Upper lobe of right lung (tissue), 1 donor: ENCODE data around the gene PCNX4. TPM values are rescaled to one million over a fixed set of nuclear protein-coding genes. Genes with fewer than 3 reads are reported as not detected.

Experiments used
- ATAC-seq: fragments of 200-7000 bp; cut with Tn5 transposase; one replicate; pipeline ENCODE4 v1.9.1; 2020; ENCODE audit warnings: mild to moderate bottlenecking, moderate library complexity
- DNase-seq: peaks from one replicate; pipeline ENCODE4 v3.0.0-alpha.2; 2020
- H3K27ac ChIP-seq: fragments of 200-600 bp; one replicate; pipeline ENCODE4 v1.8.0; 2022
- H3K27me3 ChIP-seq: fragments of 200-600 bp; one replicate; pipeline ENCODE4 v1.8.0; 2022; ENCODE audit warnings: mild to moderate bottlenecking
- H3K36me3 ChIP-seq: fragments of 200-600 bp; one replicate; pipeline ENCODE4 v1.8.0; 2022
- H3K4me1 ChIP-seq: fragments of 200-600 bp; one replicate; pipeline ENCODE4 v1.8.0; 2022
- H3K4me3 ChIP-seq: fragments of 200-600 bp; one replicate; pipeline ENCODE4 v1.8.0; 2022; ENCODE audit warnings: mild to moderate bottlenecking
- H3K9me3 ChIP-seq: fragments of 200-600 bp; one replicate; pipeline ENCODE4 v1.8.0; 2022
- CTCF ChIP-seq: fragments of 200-600 bp; IDR thresholded peaks from one replicate; pipeline ENCODE4 v1.8.0; 2022; ENCODE audit warnings: antibody characterized with exemption
- intact Hi-C: fragments of 100-400 bp; cut with DNase I; formaldehyde crosslinking; loops from one replicate; pipeline ENCODE4 v1.11.0; 2022
- total RNA-seq: library from RNA; stranded (reverse); fragmentation: NEBNext Ultra II Directional; extraction: Animal tissue kit (Norgen Biotek cat#: 25700); gene quantifications from one replicate; pipeline ENCODE4 v1.2.1, GENCODE V29; 2021
- donor health status: DM: no; HTN: yes; CAD: no; lungs with severe emphysema.

The PCNX4 gene
- total RNA-seq, 1 donor from 2014 or later = 39.9 TPM

GRCh38 chr14:60165547-60165876 lies 73.8 kb downstream of the PCNX4 start:
- intact Hi-C loops = loop anchor here (10.0 kb wide), 1 partner anchor 71 kb away; the partner anchor contains the start of gene PCNX4
- Histone ChIP-seq H3K36me3 (no peaks in the 10 kb centered on the region), H3K4me1 (peaks cover 34% of the 10 kb centered on the region), H3K27ac (peak overlapping the region; percentile 98), H3K27me3 (no peaks in the 10 kb centered on the region), H3K9me3 (no peaks in the 10 kb centered on the region), H3K4me3 (peak overlapping the region; percentile 95)
- DNase-seq = no peak
- ATAC-seq = no peak
- no peak for TF ChIP-seq CTCF

- TF ChIP-seq CTCF = no peak
- DNase-seq (no peak), ATAC-seq (no peak)
- Histone ChIP-seq H3K27me3 (no peaks in the 10 kb centered on the region), H3K9me3 (no peaks in the 10 kb centered on the region), H3K27ac (peak overlapping the region; percentile 98), H3K4me3 (no peak overlapping the region), H3K4me1 (peaks cover 32% of the 10 kb centered on the region), H3K36me3 (no peaks in the 10 kb centered on the region)
- intact Hi-C loops = loop anchor here (10.0 kb wide), 1 partner anchor 71 kb away; the partner anchor contains the start of gene PCNX4
These were observed 74.4 kb downstream of the PCNX4 start for GRCh38 chr14:60166142-60166541.

DNA sequence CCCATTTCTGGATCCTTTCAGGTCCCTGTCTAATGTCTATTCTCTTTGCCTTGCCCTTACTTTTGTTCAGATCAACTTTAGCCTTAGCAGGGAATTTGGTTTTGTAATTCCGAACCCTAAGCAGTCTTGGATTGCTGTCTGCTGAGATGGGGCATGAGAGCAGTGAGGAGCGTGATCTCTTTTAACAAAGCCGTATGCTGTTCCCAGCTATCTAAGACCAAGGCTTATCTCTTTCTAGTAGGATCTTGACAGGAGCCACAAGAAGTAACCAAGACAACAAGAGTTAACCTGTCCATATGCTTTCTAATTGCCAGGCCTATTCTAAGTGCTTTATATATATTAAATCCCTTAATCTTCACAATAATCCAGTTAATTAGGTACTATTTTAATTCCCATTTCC lies 78.0 kb downstream of the PCNX4 start:
- no peak for ATAC-seq
- Histone ChIP-seq H3K27ac (no peak overlapping the region), H3K9me3 (no peaks in the 10 kb centered on the region), H3K4me3 (no peak overlapping the region), H3K27me3 (no peaks in the 10 kb centered on the region), H3K36me3 (no peaks in the 10 kb centered on the region), H3K4me1 (peaks cover 12% of the 10 kb centered on the region)
- intact Hi-C loops = loop anchor here (10.0 kb wide), 1 partner anchor 75 kb away; the partner anchor contains the start of gene PCNX4
- TF ChIP-seq CTCF = no peak
- no peak for DNase-seq

DNA sequence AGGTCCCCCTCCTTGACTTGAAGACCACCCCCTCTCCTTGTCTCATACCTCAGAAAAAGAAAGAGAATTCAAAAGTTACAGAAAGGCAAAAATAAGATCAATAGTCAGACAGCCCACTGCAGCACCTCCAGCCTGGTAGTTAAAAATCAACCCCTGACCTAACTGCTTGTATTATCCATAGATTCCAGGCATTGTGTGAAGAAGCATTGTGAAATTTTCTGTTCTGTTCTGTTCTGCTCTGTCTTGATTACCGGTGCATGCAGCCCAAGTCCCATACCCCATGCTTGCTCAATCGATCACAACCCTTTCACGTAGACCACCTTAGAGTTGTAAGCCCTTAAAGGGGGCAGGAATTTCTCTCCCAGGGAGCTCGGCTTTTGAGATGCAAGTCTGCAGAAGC lies 79.2 kb downstream of the PCNX4 start:
- ATAC-seq (no peak), DNase-seq (no peak)
- no peaks in the 10 kb centered on the region for H3K27me3 ChIP-seq
- TF ChIP-seq CTCF = no peak
- no peak overlapping the region for H3K4me3 ChIP-seq
- intact Hi-C loops = no loop called here
- H3K36me3 ChIP-seq = no peaks in the 10 kb centered on the region
- H3K9me3 ChIP-seq = no peaks in the 10 kb centered on the region
- H3K27ac ChIP-seq = no peak overlapping the region
- H3K4me1 ChIP-seq = peaks cover 7% of the 10 kb centered on the region

DNA sequence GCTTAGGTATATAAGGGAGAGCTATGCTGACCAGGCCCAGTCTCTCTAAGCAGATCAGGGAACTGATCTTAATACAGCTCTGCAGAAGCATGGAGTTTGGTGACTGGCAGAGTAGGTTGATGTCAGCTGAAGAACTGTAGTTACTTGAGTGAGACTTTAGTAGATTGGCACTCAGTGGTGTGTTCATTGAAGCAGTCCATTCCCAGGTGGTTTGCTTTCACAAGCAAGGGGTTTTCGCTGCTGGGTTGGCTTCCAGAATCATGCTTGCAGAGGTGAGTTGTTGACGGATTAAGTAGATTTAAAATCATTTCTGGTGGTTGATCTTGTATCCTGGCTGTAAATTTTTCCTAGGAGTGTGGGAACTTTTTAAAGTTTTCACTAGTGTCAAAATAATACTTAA lies 80.0 kb downstream of the PCNX4 start:
- intact Hi-C loops = no loop called here
- TF ChIP-seq CTCF = no peak
- no peak overlapping the region for H3K4me3 ChIP-seq
- ATAC-seq (no peak), DNase-seq (no peak)
- no peaks in the 10 kb centered on the region for H3K9me3 ChIP-seq
- H3K27me3 ChIP-seq = no peaks in the 10 kb centered on the region
- no peaks in the 10 kb centered on the region for H3K36me3 ChIP-seq
- no peak overlapping the region for H3K27ac ChIP-seq
- no peaks in the 10 kb centered on the region for H3K4me1 ChIP-seq
